Calu3 (cell line): ENCODE data around the gene CTSF. TPM values are rescaled to one million over a fixed set of nuclear protein-coding genes. Genes with fewer than 3 reads are reported as not detected.
"Not testable (repeated sequence)": the region's sequence is repeated elsewhere in the genome, so short reads cannot be mapped to it uniquely, and the experiment has no call there.

ENCODE experiments used
- BruUV-seq: library from RNA; stranded (reverse); fragments of 400-500 nt; replicated peaks from 2 replicates; lab custom pipeline; 2021; lab: Mats Ljungman, UMichigan
- CTCF ChIA-PET: fragments of 300-600 bp; sonication (Branson Sonifier 250); formaldehyde crosslinking; loops from one replicate; lab custom pipeline; 2022; ENCODE audit warnings: antibody characterized with exemption; lab: Charles Lee
- DNase-seq: peaks from one replicate; pipeline ENCODE4 v3.0.0; 2022
- H3K27ac Mint-ChIP-seq: one replicate; pipeline ENCODE4 v1.8.0; 2022; ENCODE audit warnings: mixed read lengths; ENCODE audit not compliant: unreplicated experiment
- H3K27me3 Mint-ChIP-seq: one replicate; pipeline ENCODE4 v1.8.0; 2022; ENCODE audit warnings: mixed read lengths; ENCODE audit not compliant: unreplicated experiment
- H3K36me3 Mint-ChIP-seq: one replicate; pipeline ENCODE4 v1.8.0; 2022; ENCODE audit warnings: mild to moderate bottlenecking, moderate library complexity, mixed read lengths; ENCODE audit not compliant: insufficient read depth, unreplicated experiment
- H3K4me1 Mint-ChIP-seq: one replicate; pipeline ENCODE4 v1.8.0; 2022; ENCODE audit warnings: mild to moderate bottlenecking, low read depth, mixed read lengths; ENCODE audit not compliant: unreplicated experiment
- H3K4me3 Mint-ChIP-seq: one replicate; pipeline ENCODE4 v1.8.0; 2022; ENCODE audit warnings: mild to moderate bottlenecking, low read depth, moderate library complexity, mixed read lengths; ENCODE audit not compliant: unreplicated experiment
- H3K9me3 Mint-ChIP-seq: one replicate; pipeline ENCODE4 v1.8.0; 2022; ENCODE audit warnings: low read depth, mixed read lengths; ENCODE audit not compliant: unreplicated experiment
- intact Hi-C: fragments of 100-400 bp; cut with micrococcal nuclease; formaldehyde crosslinking; loops from one replicate; pipeline ENCODE4 v1.10.0; 2022; ENCODE audit not compliant: unreplicated experiment
- total RNA-seq: library from RNA; stranded (reverse); gene quantifications from 2 replicates; pipeline ENCODE4 v1.2.3, GENCODE V29; 2022
- TF ChIP-seq, protein P1 (sequence below): fragments of 200-600 bp; IDR thresholded peaks from one replicate; pipeline ENCODE4 v1.8.0; 2022; ENCODE audit warnings: antibody characterized with exemption; ENCODE audit not compliant: unreplicated experiment

Gene CTSF
- total RNA-seq, 1 experiment from 2014 or later, result 1.7 TPM

DNA sequence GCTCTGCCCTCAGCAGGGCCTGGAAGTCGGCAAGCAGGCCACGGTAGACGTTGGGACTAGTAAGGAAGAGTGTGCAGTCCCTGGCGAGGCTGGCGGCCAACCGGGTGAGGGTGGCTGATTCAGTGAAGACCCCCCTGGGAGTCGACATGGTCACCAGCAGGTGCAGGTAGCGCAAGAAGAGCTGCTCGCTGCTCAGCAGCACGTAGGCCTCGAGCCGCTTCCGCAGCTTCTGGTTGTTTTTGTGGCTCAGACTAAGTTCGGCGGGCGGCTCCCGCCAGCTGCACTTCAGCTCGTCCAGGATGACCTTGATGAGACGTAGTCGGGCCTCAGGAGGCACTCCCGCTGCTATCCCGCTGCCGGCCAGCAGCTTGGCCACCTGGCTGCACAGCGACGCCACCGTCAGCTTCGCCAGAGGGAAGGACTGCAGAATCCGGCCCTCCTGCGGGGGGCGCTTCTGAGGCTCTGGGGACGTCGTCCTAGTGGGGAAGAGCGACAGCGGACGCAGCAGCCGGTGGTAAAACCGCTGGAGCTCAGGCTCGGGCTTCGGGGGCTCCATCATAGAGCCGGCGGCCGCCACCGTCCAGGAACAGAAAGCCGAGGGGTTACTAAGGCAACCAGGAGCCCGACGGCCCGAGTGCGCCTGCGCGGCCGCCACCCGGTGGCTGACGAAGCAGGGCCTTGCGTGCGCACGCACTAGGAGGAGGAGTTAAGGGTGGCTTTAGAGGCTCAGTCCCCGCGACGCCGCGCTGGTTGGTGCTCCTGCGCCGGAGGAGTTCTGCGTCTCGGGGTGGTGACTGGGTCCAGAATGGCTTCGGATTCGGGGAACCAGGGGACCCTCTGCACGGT, 24.3 kb upstream of the CTSF start, which contains the start of the genes CCDC87 and CCS:
Gene CCDC87, minus strand, starts transcription at position 607 of the 846 bp plus-strand sequence. Its CDS starts 48 bp downstream, at position 559.
Gene CCS, plus strand, starts transcription at position 729 of the 846 bp plus-strand sequence. Its CDS starts 77 bp downstream, at position 806.
- H3K4me3 Mint-ChIP-seq, result peak within 1 kb of the TSS; percentile 87
- TF ChIP-seq, protein P1, sequence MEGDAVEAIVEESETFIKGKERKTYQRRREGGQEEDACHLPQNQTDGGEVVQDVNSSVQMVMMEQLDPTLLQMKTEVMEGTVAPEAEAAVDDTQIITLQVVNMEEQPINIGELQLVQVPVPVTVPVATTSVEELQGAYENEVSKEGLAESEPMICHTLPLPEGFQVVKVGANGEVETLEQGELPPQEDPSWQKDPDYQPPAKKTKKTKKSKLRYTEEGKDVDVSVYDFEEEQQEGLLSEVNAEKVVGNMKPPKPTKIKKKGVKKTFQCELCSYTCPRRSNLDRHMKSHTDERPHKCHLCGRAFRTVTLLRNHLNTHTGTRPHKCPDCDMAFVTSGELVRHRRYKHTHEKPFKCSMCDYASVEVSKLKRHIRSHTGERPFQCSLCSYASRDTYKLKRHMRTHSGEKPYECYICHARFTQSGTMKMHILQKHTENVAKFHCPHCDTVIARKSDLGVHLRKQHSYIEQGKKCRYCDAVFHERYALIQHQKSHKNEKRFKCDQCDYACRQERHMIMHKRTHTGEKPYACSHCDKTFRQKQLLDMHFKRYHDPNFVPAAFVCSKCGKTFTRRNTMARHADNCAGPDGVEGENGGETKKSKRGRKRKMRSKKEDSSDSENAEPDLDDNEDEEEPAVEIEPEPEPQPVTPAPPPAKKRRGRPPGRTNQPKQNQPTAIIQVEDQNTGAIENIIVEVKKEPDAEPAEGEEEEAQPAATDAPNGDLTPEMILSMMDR, result peak; percentile 50
- H3K27ac Mint-ChIP-seq, result peak within 1 kb of the TSS; percentile 77
- BruUV-seq, result no TSS peak
- CTCF ChIA-PET, result interaction anchor here (0.6 to 1.4 kb wide), 2 partner anchors 46 to 67 kb away, joined by 4 to 9 read pairs; partner anchors contain the start of gene RBM4
- no peaks in the 10 kb centered on the region for H3K9me3 Mint-ChIP-seq
- DNase-seq, result peak; percentile 97
- intact Hi-C loops, result no loop called here
- H3K4me1 Mint-ChIP-seq, result no peaks in the 10 kb centered on the region
- H3K27me3 Mint-ChIP-seq, result no peaks in the 10 kb centered on the region
- peaks cover 25% of the 10 kb centered on the region for H3K36me3 Mint-ChIP-seq

DNA sequence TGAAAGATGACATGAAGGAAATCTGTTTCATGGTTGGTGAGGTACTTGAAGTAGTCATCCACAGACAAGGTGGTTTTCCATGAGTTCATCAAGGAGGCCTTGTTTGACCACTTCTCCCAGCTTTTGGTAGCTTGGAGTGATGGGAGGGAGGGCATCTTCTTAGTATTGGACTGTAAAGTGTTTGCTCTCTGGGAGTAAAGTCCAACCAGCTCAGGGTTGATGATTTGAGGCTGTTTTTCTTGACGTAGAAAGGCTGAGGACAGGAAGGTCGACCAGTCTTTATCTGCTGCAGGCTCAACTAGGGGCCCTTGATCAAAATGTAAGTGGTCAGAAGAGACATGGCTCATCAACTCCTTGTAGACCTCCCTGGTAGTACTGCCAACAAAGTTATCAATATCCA, 22.8 kb upstream of the CTSF start:
- H3K27ac Mint-ChIP-seq, result no peak overlapping the region
- CTCF ChIA-PET, result no interaction called here
- no peaks in the 10 kb centered on the region for H3K9me3 Mint-ChIP-seq
- H3K4me1 Mint-ChIP-seq, result no peaks in the 10 kb centered on the region
- peaks cover 25% of the 10 kb centered on the region for H3K36me3 Mint-ChIP-seq
- no peak for DNase-seq
- BruUV-seq, result no TSS peak
- TF ChIP-seq, protein P1, result no peak
- no peak overlapping the region for H3K4me3 Mint-ChIP-seq
- intact Hi-C loops, result no loop called here
- no peaks in the 10 kb centered on the region for H3K27me3 Mint-ChIP-seq

GRCh38 chr11:66589996-66590675, 21.7 kb upstream of the CTSF start:
- no peaks in the 10 kb centered on the region for H3K4me1 Mint-ChIP-seq
- H3K4me3 Mint-ChIP-seq, result no peak overlapping the region
- no peaks in the 10 kb centered on the region for H3K27me3 Mint-ChIP-seq
- H3K9me3 Mint-ChIP-seq, result no peaks in the 10 kb centered on the region
- H3K27ac Mint-ChIP-seq, result no peak overlapping the region
- TF ChIP-seq, protein P1, result no peak
- no peak for DNase-seq
- CTCF ChIA-PET, result no interaction called here
- BruUV-seq, result no TSS peak
- intact Hi-C loops, result no loop called here
- H3K36me3 Mint-ChIP-seq, result peaks cover 25% of the 10 kb centered on the region

DNA sequence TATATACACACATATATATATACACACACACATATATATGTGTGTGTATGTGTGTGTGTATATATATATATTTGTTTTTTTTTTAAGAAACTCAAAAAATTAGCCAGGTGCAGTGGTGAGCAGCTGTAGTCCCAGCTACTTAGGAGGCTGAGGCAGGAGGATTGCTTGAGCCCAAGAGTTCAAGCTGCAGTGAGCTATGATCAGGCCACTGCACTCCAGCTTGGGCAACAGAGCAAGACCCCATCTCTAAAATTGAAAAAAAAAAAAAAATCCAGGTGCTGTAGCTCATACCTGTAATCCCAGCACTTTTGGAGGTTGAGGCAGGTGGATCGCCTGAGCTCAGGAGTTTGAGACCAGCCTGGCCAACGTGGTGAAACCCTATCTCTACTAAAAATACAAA, 20.9 kb upstream of the CTSF start:
- CTCF ChIA-PET, BruUV-seq, DNase-seq, H3K4me1 Mint-ChIP-seq, intact Hi-C loops, H3K27ac Mint-ChIP-seq, H3K9me3 Mint-ChIP-seq, H3K27me3 Mint-ChIP-seq, H3K4me3 Mint-ChIP-seq: not testable (repeated sequence)
- peaks cover 25% of the 10 kb centered on the region for H3K36me3 Mint-ChIP-seq
